ENCODE data around the gene TTLL11.

- no peak for TF ChIP-seq RAD21 (IDR thresholded peaks at IDR 0.05; ENCODE audit: low read depth)
- TF ChIP-seq REST (IDR thresholded peaks at IDR 0.05; ENCODE audit: low read depth) = no peak
- no peak for TF ChIP-seq EP300 (IDR thresholded peaks at IDR 0.05; ENCODE audit: borderline replicate concordance)
- no peak for TF ChIP-seq USF1 (IDR thresholded peaks at IDR 0.05)
- TF ChIP-seq TAF1 (IDR thresholded peaks at IDR 0.05; ENCODE audit: low read depth) = no peak
- no peak for TF ChIP-seq ZBTB7A (IDR thresholded peaks at IDR 0.05; ENCODE audit: low read depth)
- TF ChIP-seq MAX (IDR thresholded peaks at IDR 0.05) = no peak
- no peak for TF ChIP-seq CREB1 (IDR thresholded peaks at IDR 0.05; ENCODE audit: low read depth)
- TF ChIP-seq FOXM1 (IDR thresholded peaks at IDR 0.05; ENCODE audit: borderline replicate concordance, low read depth) = no peak
Measured at GRCh38 chr9:122129969-122130368, 36.9 kb upstream of the TTLL11 start.

Measured in Ishikawa (cell line).